ENCODE data around the gene FGF11. TPM values are rescaled to one million over a fixed set of nuclear protein-coding genes. Genes with fewer than 3 reads are reported as not detected.

Gene FGF11
- total and polyA plus RNA-seq, 2 of the 4 experiments (the other 2 are of a cell fraction): 0.18 to 1.1 TPM

DNA sequence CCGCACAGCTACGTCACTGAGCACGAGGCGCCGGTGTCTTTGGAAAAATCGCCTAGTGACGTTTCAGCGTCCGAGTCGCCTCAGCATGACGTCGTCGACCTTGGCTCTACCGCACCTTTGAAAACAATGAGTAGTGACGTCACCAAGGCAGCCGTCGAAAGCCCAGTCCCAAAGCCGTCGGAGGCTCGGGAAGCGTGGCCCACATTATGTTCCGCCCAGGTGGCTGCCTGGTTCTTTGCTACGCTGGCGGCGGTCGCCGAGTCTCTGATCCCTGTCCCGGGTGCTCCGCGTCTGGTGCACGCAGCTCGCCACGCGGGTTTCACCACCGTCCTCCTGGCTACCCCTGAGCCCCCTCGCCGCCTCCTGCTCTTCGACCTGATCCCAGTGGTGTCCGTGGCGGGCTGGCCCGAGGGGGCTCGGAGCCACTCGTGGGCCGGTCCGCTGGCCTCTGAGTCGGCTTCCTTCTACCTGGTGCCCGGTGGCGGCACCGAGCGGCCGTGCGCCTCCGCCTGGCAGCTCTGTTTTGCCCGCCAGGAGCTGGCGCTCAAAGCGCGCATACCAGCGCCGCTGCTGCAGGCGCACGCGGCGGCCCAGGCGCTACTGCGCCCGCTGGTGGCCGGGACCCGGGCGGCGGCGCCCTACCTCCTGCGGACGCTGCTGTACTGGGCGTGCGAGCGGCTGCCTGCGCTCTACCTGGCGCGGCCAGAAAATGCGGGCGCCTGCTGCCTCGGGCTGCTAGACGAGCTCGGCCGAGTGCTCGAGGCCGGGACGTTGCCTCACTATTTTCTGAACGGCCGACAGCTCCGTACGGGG is 2.5 kb upstream of the FGF11 start:
- H3K27me3 ChIP-seq (ENCODE audit: control insufficient read depth, insufficient read depth, low read length): peaks cover 34% of the 10 kb centered on the region
- in situ Hi-C loops (cut with MboI; ENCODE audit: low sequenced_read_pairs): no loop called here
- WGBS, 2 experiments (ENCODE audit: extremely low coverage in 2 of 2, insufficient read length in 1 of 2): 4% methylated on average over 72 of the region's 92 CpGs; no CpG with 5 or more reads in 1 of the 2 experiments
- no peak for TF ChIP-seq MAFK (IDR thresholded peaks at IDR 0.05; ENCODE audit: low read depth, low read length)
- TF ChIP-seq RFX5 (IDR thresholded peaks at IDR 0.05; ENCODE audit: low read depth, low read length): no peak
- TF ChIP-seq, protein P1, sequence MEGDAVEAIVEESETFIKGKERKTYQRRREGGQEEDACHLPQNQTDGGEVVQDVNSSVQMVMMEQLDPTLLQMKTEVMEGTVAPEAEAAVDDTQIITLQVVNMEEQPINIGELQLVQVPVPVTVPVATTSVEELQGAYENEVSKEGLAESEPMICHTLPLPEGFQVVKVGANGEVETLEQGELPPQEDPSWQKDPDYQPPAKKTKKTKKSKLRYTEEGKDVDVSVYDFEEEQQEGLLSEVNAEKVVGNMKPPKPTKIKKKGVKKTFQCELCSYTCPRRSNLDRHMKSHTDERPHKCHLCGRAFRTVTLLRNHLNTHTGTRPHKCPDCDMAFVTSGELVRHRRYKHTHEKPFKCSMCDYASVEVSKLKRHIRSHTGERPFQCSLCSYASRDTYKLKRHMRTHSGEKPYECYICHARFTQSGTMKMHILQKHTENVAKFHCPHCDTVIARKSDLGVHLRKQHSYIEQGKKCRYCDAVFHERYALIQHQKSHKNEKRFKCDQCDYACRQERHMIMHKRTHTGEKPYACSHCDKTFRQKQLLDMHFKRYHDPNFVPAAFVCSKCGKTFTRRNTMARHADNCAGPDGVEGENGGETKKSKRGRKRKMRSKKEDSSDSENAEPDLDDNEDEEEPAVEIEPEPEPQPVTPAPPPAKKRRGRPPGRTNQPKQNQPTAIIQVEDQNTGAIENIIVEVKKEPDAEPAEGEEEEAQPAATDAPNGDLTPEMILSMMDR (conservative IDR thresholded peaks at IDR 0.05; ENCODE audit: low read depth, low read length): peak; percentile 94
- TF ChIP-seq SMC3 (IDR thresholded peaks at IDR 0.05; ENCODE audit: low read depth, low read length): peak; percentile 73
- no peak for TF ChIP-seq RCOR1 (IDR thresholded peaks at IDR 0.05; ENCODE audit: insufficient replicate concordance, low read length)
- peak; percentile 82 for TF ChIP-seq RAD21 (IDR thresholded peaks at IDR 0.05; ENCODE audit: low read length)
- peak; percentile 49; the same call in 1 of the 2 replicates for TF ChIP-seq MAZ (IDR thresholded peaks at IDR 0.05; ENCODE audit: borderline replicate concordance, low read depth, low read length)
- no peak for TF ChIP-seq CHD1 (IDR thresholded peaks at IDR 0.05; ENCODE audit: low read depth, low read length)
- TF ChIP-seq ELK1 (IDR thresholded peaks at IDR 0.05; ENCODE audit: borderline replicate concordance, low read depth, low read length): no peak
- TF ChIP-seq MXI1 (IDR thresholded peaks at IDR 0.05; ENCODE audit: borderline replicate concordance, low read depth, low read length): peak; percentile 80
- TF ChIP-seq BHLHE40 (IDR thresholded peaks at IDR 0.05; ENCODE audit: low read depth, low read length): peak; percentile 61
- TF ChIP-seq NFE2L2 (IDR thresholded peaks at IDR 0.05; ENCODE audit: low read depth, low read length): no peak
- TF ChIP-seq POLR2A (IDR thresholded peaks at IDR 0.05; ENCODE audit: low read depth, low read length): no peak
- no peak for TF ChIP-seq CEBPB (IDR thresholded peaks at IDR 0.05; ENCODE audit: low read depth, low read length)

More for the DNA sequence above, 2.5 kb upstream of the FGF11 start:
- H4K91ac ChIP-seq (ENCODE audit: insufficient read depth, low read depth, low read length): no peak overlapping the region
- H2AK9ac ChIP-seq (replicated peaks; ENCODE audit: low read depth, low read length, poor library complexity): peak overlapping the region; percentile 18
- H2BK120ac ChIP-seq (ENCODE audit: low read depth, low read length): no peak overlapping the region
- no peak overlapping the region for H3K4ac ChIP-seq (ENCODE audit: low read depth, low read length)
- no TSS peak for BruUV-seq (replicated peaks)
- H3K14ac ChIP-seq (replicated peaks; ENCODE audit: low read depth, low read length): no peak overlapping the region
- peak overlapping the region; percentile 84 for H3K4me2 ChIP-seq (ENCODE audit: low read depth, low read length)
- no peak overlapping the region for H3K9ac ChIP-seq (ENCODE audit: low read depth, low read length)
- H4K5ac ChIP-seq (ENCODE audit: low read depth, low read length): no peak overlapping the region; the same call in 1 of the 2 replicates
- ATAC-seq (ENCODE audit: low read depth) (peak; percentile 87), DNase-seq (peak; percentile 75)
- dilution Hi-C loops (cut with HindIII; ENCODE audit: low sequenced_read_pairs, unreplicated experiment): no loop called here
- H3K9me3 ChIP-seq (ENCODE audit: control insufficient read depth, insufficient read depth, low read length): no peaks in the 10 kb centered on the region
- peak overlapping the region; percentile 81 for H2AFZ ChIP-seq (replicated peaks; ENCODE audit: low read length, poor library complexity)
- no peak overlapping the region for H2BK15ac ChIP-seq (ENCODE audit: low read depth, low read length)
- POLR2A ChIA-PET (ENCODE audit: unreplicated experiment): interaction anchor here (0.5 kb wide), 1 partner anchor 30 kb away, joined by 8 read pairs; no protein-coding TSS in a partner anchor
- no peak overlapping the region for H3K18ac ChIP-seq (ENCODE audit: low read depth, low read length)
- CTCF ChIA-PET: interaction anchor here (0.6 to 1.9 kb wide), 12 partner anchors 9 to 179 kb away, joined by 3 to 12 read pairs (median 4); partner anchors contain the start of genes SENP3, SPEM2 and TMEM256
- H3K23ac ChIP-seq (ENCODE audit: low read depth, low read length): no peak overlapping the region; the same call in 1 of the 2 replicates
- peaks cover 3% of the 10 kb centered on the region; the same call in 1 of the 2 replicates for H4K20me1 ChIP-seq (ENCODE audit: insufficient read depth, low read length)
- no peaks in the 10 kb centered on the region for H3K36me3 ChIP-seq (ENCODE audit: control insufficient read depth, insufficient read depth, low read length)
- H2BK20ac ChIP-seq (ENCODE audit: low read depth, low read length): no peak overlapping the region
- peak overlapping the region; percentile 11 to 66; a peak in 2 of 4 replicates for H4K8ac ChIP-seq (ENCODE audit: low read depth in 2 of 2, low read length in 2 of 2)
- intact Hi-C loops (cut with micrococcal nuclease): loop anchor here (1.0 to 5.0 kb wide), 4 partner anchors 32 to 125 kb away; partner anchors contain the start of genes KCTD11, SENP3 and TMEM256
- peaks cover 8% of the 10 kb centered on the region for H3K4me1 ChIP-seq (ENCODE audit: control insufficient read depth, insufficient read depth, low read length)
- H3K79me1 ChIP-seq (ENCODE audit: low read depth in 1 of 2, low read length in 2 of 2): peaks cover 0 to 2% of the 10 kb centered on the region in 2 experiments; a peak in 1 of 4 replicates
- H3K27ac ChIP-seq (ENCODE audit: insufficient read depth, low read length): no peak overlapping the region
- peak overlapping the region; percentile 35 for H3K4me3 ChIP-seq (ENCODE audit: insufficient read depth, low read depth, low read length)
- no peak overlapping the region for H3K56ac ChIP-seq (ENCODE audit: extremely low read depth, insufficient read depth, low read length)
- H2BK5ac ChIP-seq (ENCODE audit: low read depth, low read length, poor library complexity, severe bottlenecking): no peak overlapping the region
- no peaks in the 10 kb centered on the region for H3K9me1 ChIP-seq (ENCODE audit: insufficient read depth, low read length)
- peak overlapping the region; percentile 74 for H2AK5ac ChIP-seq (ENCODE audit: low read depth, low read length)
